GM18861 (cell line): Measurements from ENCODE around the gene BICDL2.

Source experiments
- ATAC-seq: cut with Tn5 transposase; IDR thresholded peaks from one replicate; pipeline ENCODE4 v1.9.1; 2021; ENCODE audit not compliant: unreplicated experiment

The BICDL2 gene

GRCh38 chr16:3026003-3026378 lies 10.8 kb downstream of the BICDL2 start:
- no peak for ATAC-seq

- no peak for ATAC-seq
These were observed 11.4 kb downstream of the BICDL2 start for GRCh38 chr16:3025032-3026002.

GRCh38 chr16:3023669-3024478 lies 12.9 kb downstream of the BICDL2 start, which contains the start of the genes HCFC1R1 and THOC6:
TSS of gene HCFC1R1 (minus strand) at chr16:3023942. CDS start at chr16:3023941, 1 bp downstream.
TSS of gene THOC6 (plus strand) at chr16:3024035. CDS start at chr16:3024327, 292 bp downstream.
- ATAC-seq, result peak; percentile 61

- no peak for ATAC-seq
These were observed 13.4 kb downstream of the BICDL2 start for GRCh38 chr16:3023415-3023668.

- ATAC-seq, result no peak
These were observed 13.9 kb downstream of the BICDL2 start for GRCh38 chr16:3022684-3023414.

- no peak for ATAC-seq
These were observed 14.5 kb downstream of the BICDL2 start for GRCh38 chr16:3022208-3022683.

GRCh38 chr16:3021449-3022207 lies 15.1 kb downstream of the BICDL2 start:
- no peak for ATAC-seq

- no peak for ATAC-seq
These were observed 15.9 kb downstream of the BICDL2 start for GRCh38 chr16:3020604-3021448.

GRCh38 chr16:3020247-3020603 lies 16.5 kb downstream of the BICDL2 start, which contains the start of gene TNFRSF12A:
TSS of gene TNFRSF12A (plus strand) at chr16:3020368. CDS start at chr16:3020398, 30 bp downstream.
- ATAC-seq, result no peak

- ATAC-seq, result no peak
These were observed 17.0 kb downstream of the BICDL2 start for GRCh38 chr16:3019594-3020246.

- ATAC-seq, result no peak
These were observed 18.8 kb downstream of the BICDL2 start, which contains the start of gene CLDN6 for GRCh38 chr16:3017794-3018506. TSS of gene CLDN6 (minus strand) at chr16:3018183. CDS start at chr16:3016021, 2,162 bp downstream.

GRCh38 chr16:3017344-3017743 lies 19.4 kb downstream of the BICDL2 start:
- no peak for ATAC-seq

GRCh38 chr16:3015865-3016521 lies 20.8 kb downstream of the BICDL2 start:
- ATAC-seq, result no peak

GRCh38 chr16:3014971-3015370 lies 21.8 kb downstream of the BICDL2 start:
- no peak for ATAC-seq

GRCh38 chr16:3013998-3014690 lies 22.6 kb downstream of the BICDL2 start:
- no peak for ATAC-seq

GRCh38 chr16:3013491-3013951 lies 23.2 kb downstream of the BICDL2 start:
- ATAC-seq, result no peak
